Stimulated activated CD8-positive, alpha-beta memory T cell treated with anti-CD3 and anti-CD28 coated beads, Interleukin-2, amount 100 ng/mL, for 1 hour (primary cell): ENCODE data around the gene CRTC3.
"Not testable (repeated sequence)": the region's sequence is repeated elsewhere in the genome, so short reads cannot be mapped to it uniquely, and the experiment has no call there.

Experiments
- DNase-seq, 2 donors: peaks; one replicate each; pipeline ENCODE4 v3.0.0-alpha.2; 2020; ENCODE audit warnings: low read depth in 2 of 2

Gene CRTC3

GRCh38 chr15:90677807-90678790, 148.4 kb downstream of the CRTC3 start:
- DNase-seq, result no peak

- DNase-seq, result no peak
Measured at GRCh38 chr15:90679959-90680358, 150.2 kb downstream of the CRTC3 start.

GRCh38 chr15:90680371-90680935, 150.7 kb downstream of the CRTC3 start:
- no peak for DNase-seq

- DNase-seq, result no peak
Measured at GRCh38 chr15:90681056-90681455, 151.3 kb downstream of the CRTC3 start.

- DNase-seq, result no peak
Measured at GRCh38 chr15:90681480-90681879, 151.8 kb downstream of the CRTC3 start.

GRCh38 chr15:90683371-90683770, 153.6 kb downstream of the CRTC3 start:
- DNase-seq, result no peak

- DNase-seq, result no peak
Measured at GRCh38 chr15:90683876-90684275, 154.2 kb downstream of the CRTC3 start.

- no peak for DNase-seq
Measured at GRCh38 chr15:90684281-90684680, 154.6 kb downstream of the CRTC3 start.

GRCh38 chr15:90685591-90686434, 156.1 kb downstream of the CRTC3 start:
- DNase-seq, result no peak

GRCh38 chr15:90686435-90687218, 156.9 kb downstream of the CRTC3 start:
- DNase-seq, result no peak

- DNase-seq, result not testable (repeated sequence)
Measured at GRCh38 chr15:90689326-90689961, 159.7 kb downstream of the CRTC3 start.

GRCh38 chr15:90690585-90690984, 160.9 kb downstream of the CRTC3 start:
- DNase-seq, result no peak

GRCh38 chr15:90691369-90691768, 161.6 kb downstream of the CRTC3 start:
- DNase-seq, result no peak

GRCh38 chr15:90691982-90692773, 162.5 kb downstream of the CRTC3 start:
- no peak for DNase-seq
